Adrenal gland (tissue), 5 donors: ENCODE data around the gene NUDT4.

Experiments
- POLR2A ChIP-seq, 2 donors: fragments of 450-650 bp; IDR thresholded peaks; one replicate each; pipeline ENCODE4 v1.6.1; 2017; ENCODE audit warnings: antibody characterized with exemption in 2 of 2, mild to moderate bottlenecking in 2 of 2, moderate library complexity in 1 of 2
- TF ChIP-seq, protein P1 (sequence below), 6 experiments: fragments of 450-650 bp in 4 of 6; fragments of 200-600 bp in 2 of 6; sonication (generic) in 1 of 6; IDR thresholded peaks; 1 replicate in 5 of 6; 2 replicates in 1 of 6; pipeline versions ENCODE4 v1.5.1 to v1.8.0; 2016 to 2021; ENCODE audit warnings: antibody characterized with exemption in 6 of 6, mild to moderate bottlenecking in 2 of 6, moderate library complexity in 1 of 6
- donor health status: DM: no; HTN: no; CAD: no.

DNA sequence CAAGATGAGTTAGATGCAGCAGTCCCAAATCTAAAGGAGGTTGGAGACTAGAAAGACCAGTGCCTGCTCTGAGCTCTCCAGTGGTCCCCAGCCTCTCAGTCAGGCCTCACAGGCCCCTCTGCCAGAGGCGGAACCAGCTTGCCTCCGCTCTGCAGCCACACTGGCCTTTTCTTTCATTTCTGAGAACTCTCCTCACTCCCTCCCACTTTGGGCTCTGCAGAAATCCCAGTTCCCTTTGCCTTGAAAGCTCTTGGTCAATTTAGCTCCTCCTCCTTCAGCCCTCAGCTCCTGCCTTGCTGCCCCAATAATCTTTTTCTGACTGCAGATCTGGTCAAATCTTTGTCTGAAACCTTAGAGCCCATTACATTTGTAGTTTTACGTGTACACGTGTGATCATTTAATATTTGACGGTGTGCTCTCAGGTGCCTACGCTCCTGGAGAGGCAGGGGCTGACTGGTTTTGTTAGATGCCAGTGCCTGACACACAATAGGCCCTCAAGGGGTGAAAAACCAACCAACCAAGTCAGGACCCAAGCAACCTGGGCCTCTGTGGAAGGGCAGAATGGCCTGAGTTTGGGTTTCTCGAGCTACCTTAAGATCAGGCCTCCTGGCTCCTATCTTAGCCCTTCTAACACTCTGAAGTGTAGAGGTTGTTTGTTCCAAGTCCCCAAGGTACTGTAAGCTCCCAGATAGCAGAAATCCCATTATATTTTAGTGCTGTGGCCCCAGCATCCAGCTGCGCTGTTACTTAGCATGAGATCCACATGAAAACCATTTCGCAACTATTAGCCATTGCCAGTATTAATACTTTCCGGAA is 1.1 kb upstream of the NUDT4 start:
- TF ChIP-seq, protein P1, sequence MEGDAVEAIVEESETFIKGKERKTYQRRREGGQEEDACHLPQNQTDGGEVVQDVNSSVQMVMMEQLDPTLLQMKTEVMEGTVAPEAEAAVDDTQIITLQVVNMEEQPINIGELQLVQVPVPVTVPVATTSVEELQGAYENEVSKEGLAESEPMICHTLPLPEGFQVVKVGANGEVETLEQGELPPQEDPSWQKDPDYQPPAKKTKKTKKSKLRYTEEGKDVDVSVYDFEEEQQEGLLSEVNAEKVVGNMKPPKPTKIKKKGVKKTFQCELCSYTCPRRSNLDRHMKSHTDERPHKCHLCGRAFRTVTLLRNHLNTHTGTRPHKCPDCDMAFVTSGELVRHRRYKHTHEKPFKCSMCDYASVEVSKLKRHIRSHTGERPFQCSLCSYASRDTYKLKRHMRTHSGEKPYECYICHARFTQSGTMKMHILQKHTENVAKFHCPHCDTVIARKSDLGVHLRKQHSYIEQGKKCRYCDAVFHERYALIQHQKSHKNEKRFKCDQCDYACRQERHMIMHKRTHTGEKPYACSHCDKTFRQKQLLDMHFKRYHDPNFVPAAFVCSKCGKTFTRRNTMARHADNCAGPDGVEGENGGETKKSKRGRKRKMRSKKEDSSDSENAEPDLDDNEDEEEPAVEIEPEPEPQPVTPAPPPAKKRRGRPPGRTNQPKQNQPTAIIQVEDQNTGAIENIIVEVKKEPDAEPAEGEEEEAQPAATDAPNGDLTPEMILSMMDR (IDR thresholded peaks at IDR 0.05) = no peak
- peak in 1 of 2 donors; percentile 72 for TF ChIP-seq POLR2A (IDR thresholded peaks at IDR 0.05)
